OCI-LY7 (cell line): ENCODE measurements around the gene RFNG. TPM values are rescaled to one million over a fixed set of nuclear protein-coding genes. Genes with fewer than 3 reads are reported as not detected.

Source experiments
- BruUV-seq: library from RNA; stranded (reverse); fragments of 400-500 nt; replicated peaks from 2 replicates; lab custom pipeline; 2021; lab: Mats Ljungman, UMichigan
- CTCF ChIA-PET: fragments of 300-600 bp; sonication (Branson Sonifier 250); formaldehyde crosslinking; loops from one replicate; lab custom pipeline; 2022; ENCODE audit warnings: antibody characterized with exemption; ENCODE audit not compliant: unreplicated experiment; lab: Charles Lee
- POLR2A ChIA-PET: fragments of 300-600 bp; sonication (Branson Sonifier 250); formaldehyde crosslinking; loops from one replicate; lab custom pipeline; 2022; ENCODE audit warnings: antibody characterized with exemption; lab: Charles Lee
- DNase-seq: peaks from one replicate; pipeline ENCODE4 v3.0.0-alpha.2; 2015; ENCODE audit warnings: low spot score
- H2AFZ ChIP-seq: fragments of 200-600 bp; sonication (generic), shearing (Covaris generic); 2 replicates; pipeline ENCODE4 v1.6.1; 2014; ENCODE audit warnings: mild to moderate bottlenecking, antibody characterized with exemption, low read length, moderate library complexity
- H3K27ac ChIP-seq: fragments of 200-600 bp; sonication (generic); 2 replicates; pipeline ENCODE4 v1.5.1; 2014; ENCODE audit warnings: mixed run types, low read depth, mild to moderate bottlenecking, moderate library complexity, low read length, inconsistent platforms; ENCODE audit not compliant: poor library complexity, severe bottlenecking
- H3K36me3 ChIP-seq: fragments of 200-600 bp; sonication (generic); 2 replicates; pipeline ENCODE4 v1.6.1; 2014; ENCODE audit warnings: mild to moderate bottlenecking, antibody characterized with exemption, low read length, moderate library complexity, mixed read lengths; ENCODE audit not compliant: insufficient read depth
- H3K4me1 ChIP-seq: fragments of 200-600 bp; sonication (generic); 2 replicates; pipeline ENCODE4 v1.5.1; 2014; ENCODE audit warnings: mild to moderate bottlenecking, low read length; ENCODE audit not compliant: insufficient read depth, poor library complexity, severe bottlenecking
- H3K4me2 ChIP-seq: fragments of 200-600 bp; sonication (generic); 2 replicates; pipeline ENCODE4 v1.6.1; 2014; ENCODE audit warnings: mild to moderate bottlenecking, low read length
- H3K4me3 ChIP-seq: fragments of 200-600 bp; sonication (generic); 2 replicates; pipeline ENCODE4 v1.5.1; 2014; ENCODE audit warnings: mild to moderate bottlenecking, low read depth, low read length; ENCODE audit not compliant: poor library complexity, severe bottlenecking
- H3K79me2 ChIP-seq: fragments of 200-600 bp; sonication (generic); 2 replicates; pipeline ENCODE4 v1.6.1; 2016; ENCODE audit warnings: low read depth, mild to moderate bottlenecking, low read length, moderate library complexity, mixed read lengths; ENCODE audit not compliant: insufficient read depth
- H3K9me2 ChIP-seq: fragments of 200-600 bp; sonication (generic); 2 replicates; pipeline ENCODE4 v1.6.1; 2016; ENCODE audit warnings: mild to moderate bottlenecking, low read length, mixed read lengths; ENCODE audit not compliant: insufficient read depth
- H3K9me3 ChIP-seq: fragments of 200-600 bp; sonication (generic); 2 replicates; pipeline ENCODE4 v1.6.1; 2014; ENCODE audit warnings: mild to moderate bottlenecking, mixed run types, low read length, mixed read lengths
- H4K20me1 ChIP-seq: fragments of 200-600 bp; sonication (generic); 2 replicates; pipeline ENCODE4 v1.6.1; 2014; ENCODE audit warnings: mild to moderate bottlenecking, antibody characterized with exemption, low read length, moderate library complexity, mixed read lengths; ENCODE audit not compliant: insufficient read depth
- EZH2phosphoT487 ChIP-seq: fragments of 200-600 bp; sonication (generic); IDR thresholded peaks from 2 replicates; pipeline ENCODE4 v1.6.1; 2018; ENCODE audit warnings: low read depth, borderline replicate concordance, mild to moderate bottlenecking, mixed run types, antibody characterized with exemption, low read length, moderate library complexity, mixed read lengths
- intact Hi-C: fragments of 100-400 bp; cut with micrococcal nuclease; formaldehyde crosslinking; loops from one replicate; pipeline ENCODE4 v1.10.0; 2022; ENCODE audit not compliant: unreplicated experiment
- total RNA-seq, 2 experiments: library from RNA; depleted of rRNA in 1 of 2; stranded (reverse); fragments of >200 nt in 1 of 2; shearing (Covaris generic) in 1 of 2; gene quantifications; 2 replicates each; pipeline ENCODE4 v1.2.3, GENCODE V29; 2014 to 2022
- TF ChIP-seq, protein P1 (sequence below): fragments of 200-600 bp; sonication (generic); conservative IDR thresholded peaks from 2 replicates; pipeline ENCODE4 v1.5.1; 2014; ENCODE audit warnings: mild to moderate bottlenecking, antibody characterized with exemption, low read length, moderate library complexity, mixed read lengths

RFNG gene
- total RNA-seq, 2 experiments from 2014 or later, result 47.3 to 59.4 TPM

DNA sequence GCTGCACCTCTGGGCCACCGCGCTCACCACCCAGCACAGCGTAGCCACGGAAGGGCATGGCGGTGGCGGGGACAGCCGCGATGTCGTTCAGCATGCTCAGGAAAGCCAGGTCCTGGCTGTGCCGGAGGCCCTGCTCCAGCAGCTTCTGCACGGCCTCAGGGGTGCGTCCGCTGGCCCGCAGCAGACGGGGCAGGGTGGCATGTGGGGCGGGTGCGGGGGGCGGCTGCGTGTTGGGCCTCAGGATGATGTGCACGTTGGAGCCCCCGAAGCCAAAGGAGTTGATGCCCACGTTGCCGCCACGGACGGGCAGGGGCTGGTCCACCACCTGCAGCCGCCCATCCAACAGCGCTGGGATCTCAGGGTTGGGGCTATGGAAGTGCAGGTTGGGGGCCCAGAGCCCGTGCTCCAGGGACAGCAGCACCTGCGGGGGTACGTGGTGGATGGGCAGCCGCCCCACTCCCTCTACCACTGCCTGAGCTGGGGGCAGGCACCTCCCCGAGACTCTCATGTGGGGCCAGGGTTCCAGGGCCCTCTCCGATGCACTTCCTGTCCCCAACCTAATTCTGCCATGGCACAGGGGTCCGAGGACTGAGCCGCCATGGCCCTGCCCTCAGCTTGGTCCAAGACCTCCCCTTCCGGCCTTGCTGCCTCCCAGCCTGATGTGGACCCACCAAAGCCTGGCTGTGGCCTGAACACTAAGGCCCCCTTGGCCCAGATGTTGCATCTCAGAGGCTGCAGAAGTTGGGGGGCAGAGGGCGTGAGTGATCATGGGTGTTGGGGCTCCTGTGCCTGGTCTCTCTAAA, 39.9 kb upstream of the RFNG start:
- POLR2A ChIA-PET, result no interaction called here
- TF ChIP-seq EZH2phosphoT487, result no peak
- TF ChIP-seq, protein P1, sequence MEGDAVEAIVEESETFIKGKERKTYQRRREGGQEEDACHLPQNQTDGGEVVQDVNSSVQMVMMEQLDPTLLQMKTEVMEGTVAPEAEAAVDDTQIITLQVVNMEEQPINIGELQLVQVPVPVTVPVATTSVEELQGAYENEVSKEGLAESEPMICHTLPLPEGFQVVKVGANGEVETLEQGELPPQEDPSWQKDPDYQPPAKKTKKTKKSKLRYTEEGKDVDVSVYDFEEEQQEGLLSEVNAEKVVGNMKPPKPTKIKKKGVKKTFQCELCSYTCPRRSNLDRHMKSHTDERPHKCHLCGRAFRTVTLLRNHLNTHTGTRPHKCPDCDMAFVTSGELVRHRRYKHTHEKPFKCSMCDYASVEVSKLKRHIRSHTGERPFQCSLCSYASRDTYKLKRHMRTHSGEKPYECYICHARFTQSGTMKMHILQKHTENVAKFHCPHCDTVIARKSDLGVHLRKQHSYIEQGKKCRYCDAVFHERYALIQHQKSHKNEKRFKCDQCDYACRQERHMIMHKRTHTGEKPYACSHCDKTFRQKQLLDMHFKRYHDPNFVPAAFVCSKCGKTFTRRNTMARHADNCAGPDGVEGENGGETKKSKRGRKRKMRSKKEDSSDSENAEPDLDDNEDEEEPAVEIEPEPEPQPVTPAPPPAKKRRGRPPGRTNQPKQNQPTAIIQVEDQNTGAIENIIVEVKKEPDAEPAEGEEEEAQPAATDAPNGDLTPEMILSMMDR, result no peak
- intact Hi-C loops, result no loop called here
- Histone ChIP-seq H3K9me3 (no peaks in the 10 kb centered on the region), H3K27ac (no peak overlapping the region), H2AFZ (no peak overlapping the region), H3K79me2 (peaks cover 12% of the 10 kb centered on the region), H3K4me1 (peaks cover 9% of the 10 kb centered on the region), H4K20me1 (peaks cover 14% of the 10 kb centered on the region; the same call in 1 of the 2 replicates), H3K9me2 (no peaks in the 10 kb centered on the region), H3K4me2 (no peak overlapping the region), H3K36me3 (peaks cover 96% of the 10 kb centered on the region), H3K4me3 (no peak overlapping the region)
- no TSS peak for BruUV-seq
- CTCF ChIA-PET, result no interaction called here
- no peak for DNase-seq

DNA sequence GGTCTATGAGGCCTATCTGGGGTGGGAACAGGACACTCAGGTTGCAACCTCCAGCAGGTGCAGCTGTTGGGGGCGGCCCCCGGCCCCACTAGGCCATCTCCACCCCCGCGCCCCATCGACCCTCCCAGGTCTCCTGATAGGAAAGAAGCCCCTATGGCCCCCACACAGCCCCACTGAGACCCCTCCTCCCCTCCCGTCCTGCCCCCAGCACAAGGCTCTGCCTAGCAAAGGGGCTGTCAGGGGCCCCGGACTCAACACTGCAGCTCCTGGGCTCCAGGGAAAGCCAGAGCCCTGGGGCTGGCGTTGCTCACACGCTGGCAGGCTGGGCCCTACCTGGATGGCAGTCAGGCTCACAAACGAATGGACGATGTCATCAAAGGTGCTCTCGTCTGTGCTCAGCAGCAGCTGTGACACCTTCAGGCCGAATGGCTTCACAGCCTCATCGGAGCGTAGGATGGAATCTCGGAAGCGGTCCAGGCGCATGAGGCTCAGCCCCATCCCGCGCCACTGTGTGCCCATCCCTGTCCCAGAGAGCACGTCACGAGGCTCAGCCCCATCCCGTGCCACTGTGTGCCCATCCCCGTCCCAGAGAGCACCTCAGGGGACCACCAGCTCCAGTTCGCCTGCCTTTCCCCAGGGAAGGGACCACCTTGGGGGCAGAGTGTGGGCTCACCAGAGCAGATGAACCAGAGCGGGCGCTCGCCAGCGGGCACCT, 39.1 kb upstream of the RFNG start:
- POLR2A ChIA-PET, result no interaction called here
- Histone ChIP-seq H3K4me1 (peaks cover 1% of the 10 kb centered on the region), H4K20me1 (peaks cover 7% of the 10 kb centered on the region; the same call in 1 of the 2 replicates), H3K9me2 (no peaks in the 10 kb centered on the region), H3K36me3 (peaks cover 96% of the 10 kb centered on the region), H3K79me2 (peaks cover 5% of the 10 kb centered on the region; the same call in 1 of the 2 replicates), H2AFZ (no peak overlapping the region), H3K27ac (no peak overlapping the region), H3K9me3 (no peaks in the 10 kb centered on the region), H3K4me3 (no peak overlapping the region), H3K4me2 (no peak overlapping the region)
- CTCF ChIA-PET, result no interaction called here
- TF ChIP-seq EZH2phosphoT487, result no peak
- TF ChIP-seq, protein P1, result no peak
- no peak for DNase-seq
- BruUV-seq, result TSS peak; percentile 41
- intact Hi-C loops, result no loop called here
